Measurements from ENCODE around the gene TMEM141.

- no peak for TF ChIP-seq PAX5 (IDR thresholded peaks at IDR 0.05; ENCODE audit: insufficient read depth, low read length, severe bottlenecking)
- TF ChIP-seq TAF1 (IDR thresholded peaks at IDR 0.05; ENCODE audit: low read depth, low read length) = no peak
- TF ChIP-seq SPI1 (IDR thresholded peaks at IDR 0.05; ENCODE audit: low read depth, low read length) = no peak
- TF ChIP-seq POLR2A (IDR thresholded peaks at IDR 0.05; ENCODE audit: low read depth, low read length) = no peak
- TF ChIP-seq POU2F2 (IDR thresholded peaks at IDR 0.05; ENCODE audit: low read depth, low read length) = no peak
- TF ChIP-seq POLR2AphosphoS5 (IDR thresholded peaks at IDR 0.05; ENCODE audit: low read depth, low read length) = no peak
Observed at GRCh38 chr9:136829412-136829811, 38.3 kb downstream of the TMEM141 start.
